Measurements from ENCODE around the gene ADGRF3. TPM values are rescaled to one million over a fixed set of nuclear protein-coding genes. Genes with fewer than 3 reads are reported as not detected.
"Not testable (repeated sequence)": the region's sequence is repeated elsewhere in the genome, so short reads cannot be mapped to it uniquely, and the experiment has no call there.

ADGRF3 gene, protein sequence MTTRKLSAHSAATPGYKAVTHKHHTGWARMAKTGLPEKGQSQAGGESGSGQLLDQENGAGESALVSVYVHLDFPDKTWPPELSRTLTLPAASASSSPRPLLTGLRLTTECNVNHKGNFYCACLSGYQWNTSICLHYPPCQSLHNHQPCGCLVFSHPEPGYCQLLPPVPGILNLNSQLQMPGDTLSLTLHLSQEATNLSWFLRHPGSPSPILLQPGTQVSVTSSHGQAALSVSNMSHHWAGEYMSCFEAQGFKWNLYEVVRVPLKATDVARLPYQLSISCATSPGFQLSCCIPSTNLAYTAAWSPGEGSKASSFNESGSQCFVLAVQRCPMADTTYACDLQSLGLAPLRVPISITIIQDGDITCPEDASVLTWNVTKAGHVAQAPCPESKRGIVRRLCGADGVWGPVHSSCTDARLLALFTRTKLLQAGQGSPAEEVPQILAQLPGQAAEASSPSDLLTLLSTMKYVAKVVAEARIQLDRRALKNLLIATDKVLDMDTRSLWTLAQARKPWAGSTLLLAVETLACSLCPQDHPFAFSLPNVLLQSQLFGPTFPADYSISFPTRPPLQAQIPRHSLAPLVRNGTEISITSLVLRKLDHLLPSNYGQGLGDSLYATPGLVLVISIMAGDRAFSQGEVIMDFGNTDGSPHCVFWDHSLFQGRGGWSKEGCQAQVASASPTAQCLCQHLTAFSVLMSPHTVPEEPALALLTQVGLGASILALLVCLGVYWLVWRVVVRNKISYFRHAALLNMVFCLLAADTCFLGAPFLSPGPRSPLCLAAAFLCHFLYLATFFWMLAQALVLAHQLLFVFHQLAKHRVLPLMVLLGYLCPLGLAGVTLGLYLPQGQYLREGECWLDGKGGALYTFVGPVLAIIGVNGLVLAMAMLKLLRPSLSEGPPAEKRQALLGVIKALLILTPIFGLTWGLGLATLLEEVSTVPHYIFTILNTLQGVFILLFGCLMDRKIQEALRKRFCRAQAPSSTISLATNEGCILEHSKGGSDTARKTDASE
- 0.10 TPM in 1 of 2 replicates, not detected in the other for total RNA-seq

DNA sequence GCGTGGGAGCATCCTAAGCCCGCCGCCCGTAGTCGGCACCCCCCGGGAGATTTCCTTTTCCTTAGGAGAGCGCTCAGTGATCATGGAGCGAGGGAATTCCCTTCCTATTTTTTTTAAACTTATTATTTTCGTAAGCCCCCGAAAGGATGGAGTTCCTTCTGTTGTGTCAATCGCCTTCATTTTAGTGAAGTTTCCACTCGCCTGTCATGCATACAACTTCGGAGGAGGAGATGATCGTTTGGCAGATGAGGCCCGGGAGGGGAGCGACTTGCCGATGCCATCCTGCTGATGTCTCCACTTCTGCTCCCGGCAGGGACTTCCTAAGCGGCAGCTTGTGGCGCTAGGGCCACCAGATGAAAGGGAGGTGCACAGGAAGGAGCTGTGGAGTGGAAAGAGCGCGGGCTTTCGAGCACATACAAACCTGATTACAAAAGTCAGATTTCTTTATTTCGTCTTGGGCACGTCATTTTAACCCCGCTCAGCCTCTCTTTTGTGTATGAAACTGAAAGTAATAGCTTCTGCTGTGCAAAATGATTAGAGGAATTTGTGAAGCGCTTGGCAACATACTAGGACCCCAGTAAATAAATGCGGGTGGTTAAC, at the start of gene ADGRF3:
ADGRF3 (minus strand) TSS at position 336 of the 600 bp plus-strand sequence. CDS start 555 bp downstream, outside the sequence.
- peak; percentile 27 for DNase-seq (ENCODE audit: low read depth)

DNA sequence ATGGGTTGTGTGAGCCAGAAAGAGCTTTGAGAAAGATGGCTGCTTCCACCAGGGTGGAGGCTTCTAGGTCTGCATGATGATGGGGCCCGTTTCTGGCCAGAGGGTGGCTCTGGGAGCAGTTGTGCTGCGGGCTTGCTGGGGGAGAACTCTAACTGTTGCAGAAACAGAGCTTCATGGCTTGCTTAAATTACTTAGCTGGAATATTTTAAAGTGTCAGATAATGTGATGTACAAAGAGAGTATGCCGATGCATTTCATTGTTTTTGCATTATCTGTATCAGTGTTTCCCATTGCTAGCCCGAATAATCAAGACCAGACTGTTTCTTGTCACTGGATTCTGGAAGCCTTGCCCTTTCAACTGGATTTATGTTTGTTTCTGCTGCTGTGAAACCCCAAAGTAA, 48.8 kb upstream of the ADGRF3 start:
- no peak for DNase-seq (ENCODE audit: low read depth)

DNA sequence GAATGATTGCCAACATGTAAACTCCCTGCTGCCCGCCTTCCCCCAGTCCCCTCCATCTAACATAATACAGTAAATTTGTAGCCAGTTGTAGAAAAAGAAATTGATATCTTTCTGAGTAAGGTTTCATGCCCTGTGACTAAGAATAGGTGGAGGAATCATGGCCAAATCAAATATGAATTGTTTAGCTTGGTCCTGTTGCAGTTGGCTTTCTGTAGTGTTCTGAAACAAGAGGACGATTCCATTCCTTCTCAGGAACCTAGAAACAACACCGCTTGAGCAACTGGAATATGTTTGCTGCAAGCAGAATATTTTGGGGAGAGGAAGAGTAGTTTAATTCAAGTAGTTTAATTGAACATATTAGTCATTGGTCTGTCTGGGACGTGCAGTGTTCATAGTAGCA, 48.1 kb upstream of the ADGRF3 start:
- DNase-seq (ENCODE audit: low read depth) = no peak

DNA sequence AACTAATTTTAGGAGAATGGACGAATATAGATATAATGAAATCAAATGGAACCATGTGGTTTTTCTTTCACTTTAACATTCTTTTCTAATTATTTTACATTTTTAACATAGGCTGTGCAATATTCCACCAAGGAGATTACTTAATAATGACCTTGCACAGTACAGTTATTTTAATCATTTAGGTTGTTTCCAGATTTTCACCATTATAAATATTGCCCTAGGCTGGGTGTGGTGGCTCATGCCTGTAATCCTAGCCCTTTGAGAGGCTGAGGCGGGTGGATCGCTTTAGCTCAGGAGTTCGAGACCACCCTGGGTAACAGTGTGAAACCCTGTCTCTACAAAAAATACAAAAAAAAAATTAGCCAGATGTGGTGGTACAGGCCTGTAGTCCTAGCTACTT, 40.6 kb upstream of the ADGRF3 start:
- DNase-seq (ENCODE audit: low read depth) = no peak

DNA sequence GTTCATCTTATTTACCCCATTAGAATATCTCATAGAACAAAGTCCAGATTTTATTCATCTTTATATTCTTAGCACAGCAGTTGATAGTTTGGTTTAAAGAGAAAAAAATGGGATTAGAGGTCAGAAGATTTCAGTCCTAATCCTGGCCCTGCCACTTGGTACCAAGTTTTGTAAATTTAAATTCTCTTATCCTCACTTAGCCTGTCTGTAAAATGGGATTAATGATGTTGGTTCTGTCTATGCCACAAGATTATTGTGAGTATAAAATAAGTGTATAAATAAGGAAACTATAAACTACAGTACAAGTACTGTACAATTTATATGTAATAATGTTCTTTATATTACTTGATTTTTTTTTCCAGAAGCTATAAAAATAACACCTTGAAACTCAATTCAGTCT, 38.0 kb upstream of the ADGRF3 start:
- no peak for DNase-seq (ENCODE audit: low read depth)

DNA sequence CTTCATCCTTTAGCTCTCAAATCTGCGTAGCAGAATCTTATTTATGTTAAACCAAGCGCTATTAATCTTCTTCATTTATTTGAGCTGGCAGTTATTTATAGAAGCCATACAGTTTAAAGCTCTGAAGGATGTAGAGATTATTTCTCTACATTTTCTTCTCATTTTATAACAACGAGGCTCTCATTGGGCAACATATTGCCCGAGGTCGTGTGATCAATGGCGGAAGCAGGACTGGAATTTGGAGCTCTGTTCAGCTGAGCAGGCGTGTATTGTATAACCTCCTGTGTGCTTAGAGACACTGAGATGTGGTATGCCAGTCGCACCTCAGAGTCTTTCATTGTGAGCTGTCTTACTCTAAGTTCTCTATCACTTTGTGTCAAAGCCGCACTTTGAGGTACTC, 37.6 kb upstream of the ADGRF3 start:
- DNase-seq (ENCODE audit: low read depth) = no peak

DNA sequence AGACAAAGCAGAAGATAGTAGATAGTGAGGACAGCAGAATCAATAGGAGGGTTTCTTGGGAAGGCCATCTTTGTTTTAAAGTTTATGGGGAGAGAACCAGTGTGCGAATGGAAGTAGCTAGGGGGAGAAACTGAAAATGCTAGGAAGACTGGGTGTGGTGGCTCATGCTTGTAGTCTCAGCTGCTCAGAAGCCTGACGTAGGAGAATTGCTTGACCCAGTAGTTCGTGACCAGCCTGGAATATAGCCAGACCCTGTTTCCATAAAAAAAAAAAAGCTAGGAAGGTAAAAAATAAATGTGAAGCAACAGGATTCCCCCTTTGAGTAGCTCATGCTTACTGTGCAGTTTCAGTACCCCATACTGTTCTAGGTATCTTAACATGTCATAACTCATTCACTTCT, 36.0 kb upstream of the ADGRF3 start:
- DNase-seq (ENCODE audit: low read depth) = no peak

DNA sequence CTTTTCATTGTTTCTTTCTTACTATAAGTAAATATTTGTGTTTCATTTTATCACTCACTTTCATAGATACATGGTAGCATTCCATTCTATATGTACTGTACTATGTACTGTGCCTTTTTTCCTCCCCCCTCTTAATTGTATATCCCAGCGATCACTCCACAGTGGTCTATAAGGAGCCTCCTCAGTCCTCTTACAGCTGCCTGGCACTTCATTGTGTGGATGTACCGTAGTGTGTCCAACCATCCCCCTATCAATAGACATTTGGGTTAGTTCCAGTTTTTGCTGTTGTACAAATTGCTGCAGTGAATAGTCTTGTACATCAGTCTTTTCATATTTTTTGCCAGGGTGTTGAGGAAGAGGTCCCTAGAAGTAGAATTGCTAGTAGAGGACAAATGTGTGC, 33.7 kb upstream of the ADGRF3 start:
- DNase-seq (ENCODE audit: low read depth) = no peak

DNA sequence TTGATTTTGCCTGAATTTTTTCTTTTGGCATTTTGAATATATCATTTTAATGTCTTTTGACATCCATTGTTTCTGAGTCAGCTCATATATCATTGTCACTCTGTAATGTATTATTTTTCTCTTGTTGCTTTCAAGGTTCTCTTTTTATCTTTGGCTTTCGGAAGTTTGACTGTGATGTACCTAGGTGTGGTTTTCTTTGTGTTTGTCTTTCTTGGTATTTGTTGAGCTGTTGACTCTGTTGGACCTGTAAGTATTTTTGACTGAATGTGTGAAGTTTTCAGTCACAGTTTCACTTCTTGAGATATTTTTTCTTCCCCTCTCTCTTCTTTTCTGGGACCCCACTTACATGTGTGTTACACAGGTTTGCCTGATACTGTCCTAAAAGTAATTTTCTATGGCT, 30.2 kb upstream of the ADGRF3 start:
- DNase-seq (ENCODE audit: low read depth) = no peak

DNA sequence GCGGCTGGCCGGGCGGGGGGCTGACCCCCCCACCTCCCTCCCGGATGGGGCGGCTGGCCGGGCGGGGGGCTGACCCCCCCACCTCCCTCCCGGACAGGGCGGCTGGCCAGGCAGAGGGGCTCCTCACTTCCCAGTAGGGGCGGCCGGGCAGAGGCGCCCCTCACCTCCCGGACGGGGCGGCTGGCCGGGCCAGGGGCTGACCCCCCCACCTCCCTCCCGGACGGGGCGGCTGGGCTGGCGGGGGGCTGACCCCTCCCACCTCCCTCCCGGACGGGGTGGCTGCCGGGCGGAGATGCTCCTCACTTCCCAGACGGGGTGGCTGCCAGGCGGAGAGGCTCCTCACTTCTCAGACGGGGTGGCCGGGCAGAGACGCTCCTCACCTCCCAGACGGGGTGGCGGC, 24.3 kb upstream of the ADGRF3 start:
- not testable (repeated sequence) for DNase-seq (ENCODE audit: low read depth)

DNA sequence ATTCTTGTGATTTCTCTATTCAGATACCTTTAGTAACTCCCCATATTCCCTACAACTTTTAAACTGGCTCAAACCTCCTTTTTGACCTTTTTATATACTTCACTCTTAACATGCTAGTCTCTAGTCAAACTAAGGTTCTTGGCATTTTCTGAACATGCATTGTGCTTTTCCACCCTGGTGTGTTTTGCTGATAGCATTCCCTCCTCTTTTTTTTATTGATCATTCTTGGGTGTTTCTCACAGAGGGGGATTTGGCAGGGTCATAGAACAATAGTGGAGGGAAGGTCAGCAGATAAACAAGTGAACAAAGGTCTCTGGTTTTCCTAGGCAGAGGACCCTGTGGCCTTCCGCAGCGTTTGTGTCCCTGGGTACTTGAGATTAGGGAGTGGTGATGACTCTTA, 23.1 kb upstream of the ADGRF3 start:
- DNase-seq (ENCODE audit: low read depth) = not testable (repeated sequence)

DNA sequence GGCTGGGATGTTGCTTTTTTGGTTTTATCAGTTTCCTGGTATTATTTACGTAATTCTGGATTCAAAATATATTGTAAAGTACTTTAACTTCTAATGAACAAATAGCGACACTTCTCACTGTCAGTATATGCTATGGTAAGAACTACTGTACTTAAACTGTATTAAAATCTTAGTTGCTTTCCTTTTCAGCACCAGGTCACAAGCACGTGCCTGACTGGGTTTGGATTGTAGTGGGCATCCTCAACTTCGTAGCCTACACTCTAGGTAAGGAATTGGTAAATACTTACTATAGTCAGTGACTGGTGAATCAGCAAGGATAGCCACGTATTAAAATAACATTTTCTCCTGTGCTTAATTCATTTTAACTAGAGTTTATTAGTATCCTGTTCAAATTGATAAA, 20.4 kb upstream of the ADGRF3 start:
- DNase-seq (ENCODE audit: low read depth) = no peak

DNA sequence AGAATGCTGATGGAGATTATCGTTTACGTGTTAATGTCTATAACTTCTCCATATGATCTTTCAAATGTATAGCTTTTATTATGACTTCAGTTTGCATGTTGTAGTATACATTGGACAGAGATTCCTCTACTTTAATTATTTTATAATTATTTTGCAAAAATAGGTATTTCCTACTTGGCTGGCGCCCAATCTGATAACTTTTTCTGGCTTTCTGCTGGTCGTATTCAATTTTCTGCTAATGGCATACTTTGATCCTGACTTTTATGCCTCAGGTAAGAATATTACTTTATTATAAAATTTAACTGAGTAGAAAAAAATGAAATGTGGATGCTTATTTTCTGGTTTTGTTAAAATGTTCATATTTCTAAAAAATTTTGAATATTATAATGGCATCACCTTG, 18.1 kb upstream of the ADGRF3 start:
- DNase-seq (ENCODE audit: low read depth) = no peak

DNA sequence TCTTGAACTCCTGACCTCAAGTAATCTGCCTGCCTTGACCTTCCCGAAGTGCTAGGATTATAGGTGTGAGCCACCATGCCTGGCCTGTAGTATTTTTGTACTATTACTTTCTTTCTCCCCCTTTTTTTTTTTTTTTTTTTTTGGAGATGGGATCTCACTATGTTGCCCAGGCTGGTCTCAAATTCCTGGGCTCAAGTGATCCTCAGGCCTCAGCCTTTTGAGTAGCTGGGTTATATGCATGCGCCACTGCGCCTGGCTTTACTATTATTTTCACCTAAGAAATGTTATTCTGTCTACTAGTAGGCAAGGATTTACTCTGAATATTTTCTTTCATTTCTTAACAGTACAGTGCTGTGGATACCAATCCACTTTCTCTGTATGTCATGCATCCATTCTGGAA, 17.4 kb upstream of the ADGRF3 start:
- no peak for DNase-seq (ENCODE audit: low read depth)

DNA sequence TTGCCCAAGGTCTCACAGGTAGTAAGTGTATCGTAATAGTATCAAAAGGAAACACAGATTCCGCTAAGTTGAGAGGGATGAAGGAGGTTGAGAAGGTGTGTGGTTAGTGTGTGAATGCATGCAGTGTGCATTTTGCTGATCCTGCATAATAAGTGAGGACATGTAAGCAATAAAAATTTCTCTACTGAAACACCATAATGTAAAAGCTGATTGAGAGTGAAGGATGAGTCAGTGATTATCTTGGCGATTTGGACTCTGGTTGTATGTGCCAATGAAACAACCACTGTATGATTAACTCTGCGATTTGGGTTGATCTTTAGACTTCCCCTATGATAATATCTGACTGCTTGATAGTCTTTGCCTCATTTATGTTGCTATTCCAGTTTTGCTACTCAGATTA, 16.7 kb upstream of the ADGRF3 start:
- peak; percentile 46 for DNase-seq (ENCODE audit: low read depth)

DNA sequence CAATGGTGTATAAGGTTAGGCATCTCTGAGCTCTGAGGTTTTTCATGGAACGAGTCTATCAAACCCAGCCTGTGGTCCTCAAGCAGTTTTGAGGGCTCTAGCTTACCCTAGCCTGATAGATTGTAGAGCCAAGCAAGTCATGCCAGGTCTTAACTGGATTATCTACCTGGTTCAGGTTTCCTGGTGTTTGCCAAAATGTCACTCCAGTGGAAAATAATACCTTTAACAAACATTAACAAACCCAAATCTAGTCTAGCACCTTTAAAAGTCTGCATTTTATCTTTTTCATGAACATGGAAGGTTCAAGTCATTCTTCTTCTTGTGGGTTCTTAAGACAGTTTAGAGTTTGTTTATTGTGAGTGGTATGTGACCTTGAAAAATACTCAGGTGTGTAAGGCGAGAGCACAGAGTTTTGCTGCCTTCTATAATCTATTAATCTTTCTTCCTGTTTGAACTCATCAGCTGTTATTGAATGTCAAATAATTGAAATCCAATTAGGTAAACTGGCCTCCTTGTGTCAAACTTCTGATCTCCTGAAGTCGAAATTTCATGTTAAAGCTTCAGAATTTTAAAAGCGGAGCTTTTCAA, 13.4 kb upstream of the ADGRF3 start:
- no peak for DNase-seq (ENCODE audit: low read depth)

DNA sequence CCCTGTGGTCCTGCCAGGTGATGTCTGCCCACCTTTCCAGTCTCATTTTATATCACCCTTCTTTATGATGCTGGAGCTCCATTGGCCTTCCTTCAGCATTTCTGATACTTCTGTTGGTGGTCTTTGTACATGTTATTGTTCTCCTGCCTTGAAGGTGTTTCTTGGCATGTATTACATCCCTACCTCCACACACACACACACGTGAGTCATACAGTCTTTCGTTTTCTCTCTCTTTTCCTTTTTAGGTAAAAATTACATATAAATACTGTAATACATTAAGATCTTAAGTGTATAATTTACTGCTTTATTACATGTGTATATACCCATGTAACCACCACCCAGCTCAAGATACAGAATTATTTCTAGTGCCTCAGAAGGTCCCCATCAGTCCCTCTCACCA, 10.2 kb upstream of the ADGRF3 start:
- DNase-seq (ENCODE audit: low read depth) = no peak

DNA sequence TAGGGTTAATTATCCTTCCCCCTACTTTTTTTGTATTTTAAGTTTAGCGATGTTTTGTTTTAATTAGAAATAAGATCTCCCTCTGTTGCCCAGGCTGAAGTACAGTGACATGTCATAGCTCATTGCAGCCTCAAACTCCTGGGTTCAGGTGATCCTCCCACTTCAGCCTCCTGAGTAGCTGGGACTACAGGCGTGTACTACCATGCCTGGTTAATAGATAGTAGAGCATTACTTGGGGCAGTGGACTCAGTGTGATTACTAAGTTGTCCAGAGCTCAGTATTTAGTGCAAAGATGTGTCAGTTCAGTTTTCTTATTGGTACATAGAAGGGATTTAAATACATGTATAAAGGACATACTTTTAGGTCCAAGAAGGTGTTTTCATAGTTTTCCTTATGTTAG, 9.5 kb upstream of the ADGRF3 start:
- DNase-seq (ENCODE audit: low read depth) = no peak

DNA sequence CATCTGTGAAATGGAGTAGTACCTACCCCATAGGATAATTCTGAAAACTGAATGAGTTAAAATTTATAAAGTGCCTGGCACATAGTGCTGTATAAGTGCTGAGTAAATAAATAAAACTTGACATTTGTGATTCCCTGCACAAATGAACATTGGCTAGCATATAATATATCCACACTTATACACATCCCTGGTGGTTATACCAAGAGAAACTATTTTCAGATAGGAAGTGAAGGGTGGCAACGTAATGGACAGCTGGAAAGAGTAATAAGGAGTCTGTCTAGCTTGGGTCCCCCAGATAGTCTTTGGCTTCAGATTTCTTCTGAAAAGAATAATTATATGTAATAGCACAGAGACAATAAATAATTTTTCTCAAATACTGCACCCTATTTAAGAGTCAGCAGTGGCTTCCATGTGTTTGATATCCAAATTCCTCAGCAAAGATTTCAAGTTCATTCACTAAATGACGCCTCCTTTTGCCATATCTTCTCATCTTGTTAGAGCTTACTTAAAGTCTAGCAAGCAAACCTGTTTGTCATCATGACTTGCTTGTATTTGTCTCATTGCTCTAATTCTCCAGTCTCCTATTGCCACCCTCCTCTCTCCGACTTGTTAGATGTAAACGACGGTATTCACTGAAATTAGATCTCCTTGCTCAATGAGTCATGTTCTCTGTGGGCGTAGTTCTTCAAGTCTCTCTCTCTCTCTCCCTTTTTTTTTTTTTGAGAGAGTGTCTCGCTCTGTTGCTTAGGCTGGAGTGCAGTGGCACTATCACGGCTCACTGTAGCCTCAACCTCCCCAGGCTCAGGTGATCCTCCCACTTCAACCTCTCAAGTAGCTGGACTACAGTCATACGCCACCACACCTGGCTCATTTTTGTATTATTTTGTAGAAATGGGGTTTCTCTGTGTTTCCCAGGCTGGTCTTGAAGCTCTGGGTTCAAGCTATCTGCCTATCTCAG, 8.7 kb upstream of the ADGRF3 start:
- DNase-seq (ENCODE audit: low read depth) = peak; percentile 98

DNA sequence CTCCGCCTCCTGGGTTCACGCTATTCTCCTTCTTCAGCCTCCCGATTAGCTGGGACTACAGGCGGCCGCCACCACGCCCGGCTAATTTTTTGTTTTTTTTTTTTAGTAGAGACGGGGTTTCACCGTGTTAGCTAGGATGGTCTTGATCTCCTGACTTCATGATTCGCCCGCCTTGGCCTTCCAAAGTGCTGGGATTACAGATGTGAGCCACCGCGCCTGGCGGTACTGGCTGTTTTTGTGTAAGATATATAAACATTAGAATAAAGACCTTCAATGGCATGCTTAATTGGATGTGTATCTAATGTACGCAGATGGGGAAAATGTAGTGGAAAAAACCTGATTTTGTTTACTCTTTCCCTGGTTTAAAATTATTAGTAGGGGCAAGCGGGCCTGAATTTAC, 7.9 kb upstream of the ADGRF3 start:
- DNase-seq (ENCODE audit: low read depth) = not testable (repeated sequence)

DNA sequence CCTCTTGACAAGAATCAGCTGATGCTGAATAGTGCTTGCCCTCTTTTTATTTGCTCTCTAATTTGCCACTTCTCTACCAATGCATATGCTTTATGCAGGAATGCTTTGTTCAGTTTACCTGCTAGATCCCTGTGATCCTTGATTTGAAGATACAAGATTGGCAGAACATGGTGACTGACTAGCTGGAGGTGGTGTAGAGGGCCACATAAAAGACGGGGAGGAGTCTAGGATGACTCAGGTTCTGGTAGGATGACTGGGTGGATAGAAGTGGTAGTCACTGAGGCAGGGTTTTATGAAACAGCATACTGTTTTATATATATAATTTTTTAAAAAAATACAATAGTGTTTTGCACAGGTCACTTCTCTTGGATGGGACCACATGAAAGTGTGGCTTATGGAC, 6.3 kb upstream of the ADGRF3 start:
- DNase-seq (ENCODE audit: low read depth) = peak; percentile 71
